NB4 (cell line): ENCODE results near the gene NT5DC3.
A peak's percentile ranks its signal among the peaks of the same experiment; 100 is the strongest.

ENCODE experiments used
- DNase-seq: peaks from one replicate; pipeline ENCODE4 v3.0.0; 2010; ENCODE audit warnings: low read depth
- H3K4me3 ChIP-seq: one replicate; pipeline ENCODE4 v1.5.1; 2011; ENCODE audit warnings: mild to moderate bottlenecking, low read depth, low read length, moderate library complexity
- CTCF ChIP-seq: IDR thresholded peaks from one replicate; pipeline ENCODE4 v1.5.1; 2012; ENCODE audit warnings: low read depth, low read length
- MAX ChIP-seq: IDR thresholded peaks from 2 replicates; pipeline ENCODE4 v1.6.1; 2011; ENCODE audit warnings: low read depth, low read length
- MYC ChIP-seq: IDR thresholded peaks from 2 replicates; pipeline ENCODE4 v1.6.1; 2011; ENCODE audit warnings: low read depth, low read length
- POLR2A ChIP-seq: IDR thresholded peaks from 2 replicates; pipeline ENCODE4 v1.6.1; 2011; ENCODE audit warnings: mild to moderate bottlenecking; ENCODE audit not compliant: insufficient read length; ENCODE audit errors: extremely low read depth

Gene NT5DC3

GRCh38 chr12:103882861-103883596 is 42.0 kb upstream of the NT5DC3 start:
- TF ChIP-seq MYC, result no peak
- TF ChIP-seq MAX, result no peak
- TF ChIP-seq CTCF, result no peak
- no peak for TF ChIP-seq POLR2A
- no peak overlapping the region for H3K4me3 ChIP-seq
- peak; percentile 52 for DNase-seq

DNA sequence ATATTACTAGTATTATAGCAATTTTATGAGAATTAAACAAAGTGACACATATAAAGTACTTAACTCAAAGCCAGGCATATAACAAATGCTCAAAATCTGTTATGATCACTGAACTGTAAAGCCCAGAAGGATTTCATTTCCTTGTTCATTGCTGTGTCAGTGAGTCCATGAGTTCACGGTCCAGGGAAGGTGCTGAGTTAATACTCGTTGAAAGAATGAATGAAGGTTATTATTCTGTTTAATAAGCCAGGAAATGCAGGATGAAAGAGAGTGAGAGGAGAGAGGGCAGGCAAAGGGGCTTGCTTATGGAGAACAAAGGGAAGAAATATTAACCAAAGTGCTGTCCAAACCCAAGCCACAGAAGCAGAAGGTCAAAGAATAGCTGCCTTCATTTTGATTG is 40.2 kb upstream of the NT5DC3 start:
- DNase-seq, result no peak
- no peak overlapping the region for H3K4me3 ChIP-seq
- TF ChIP-seq MYC (no peak), CTCF (no peak), POLR2A (no peak), MAX (no peak)

DNA sequence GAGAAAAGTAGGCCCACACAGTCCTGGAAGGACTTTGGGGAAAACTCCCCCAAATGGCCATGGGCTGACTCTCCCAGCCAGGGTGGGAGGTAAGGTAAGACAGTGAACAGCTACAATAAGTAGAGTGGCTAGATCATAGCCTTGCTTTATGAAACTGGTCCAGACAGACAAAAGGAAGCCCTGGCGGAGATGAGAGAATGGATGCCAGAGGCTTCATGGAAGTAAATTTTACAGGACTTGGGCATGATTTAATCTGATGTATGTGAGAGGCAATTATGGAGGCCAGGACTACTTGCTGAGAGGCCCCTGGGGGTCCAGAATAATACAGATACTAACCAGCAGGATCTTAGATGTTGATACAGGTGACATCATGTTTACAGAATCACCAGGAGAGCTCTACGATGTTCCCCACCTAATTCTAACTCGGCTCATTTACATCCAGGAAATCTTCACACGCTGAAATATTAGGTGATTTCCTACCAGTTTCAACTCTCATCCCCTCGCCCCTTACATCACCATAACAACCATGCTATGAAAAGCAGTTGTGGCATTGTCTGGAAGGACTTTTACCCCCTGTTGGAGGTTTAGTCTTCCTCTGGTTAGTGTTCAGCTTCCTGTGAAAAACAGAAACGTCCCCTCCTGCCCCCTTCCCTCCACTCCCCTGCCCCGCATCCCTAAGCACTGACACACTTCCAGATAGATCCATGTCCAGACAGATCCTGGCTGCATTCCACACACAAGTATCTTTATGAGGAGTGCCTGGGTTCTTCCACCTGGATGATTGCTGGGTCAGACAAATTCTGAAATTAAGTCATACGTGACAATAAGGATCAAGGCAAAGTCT is 39.5 kb upstream of the NT5DC3 start:
- TF ChIP-seq MAX (no peak), POLR2A (no peak), CTCF (no peak), MYC (no peak)
- H3K4me3 ChIP-seq, result no peak overlapping the region
- no peak for DNase-seq

DNA sequence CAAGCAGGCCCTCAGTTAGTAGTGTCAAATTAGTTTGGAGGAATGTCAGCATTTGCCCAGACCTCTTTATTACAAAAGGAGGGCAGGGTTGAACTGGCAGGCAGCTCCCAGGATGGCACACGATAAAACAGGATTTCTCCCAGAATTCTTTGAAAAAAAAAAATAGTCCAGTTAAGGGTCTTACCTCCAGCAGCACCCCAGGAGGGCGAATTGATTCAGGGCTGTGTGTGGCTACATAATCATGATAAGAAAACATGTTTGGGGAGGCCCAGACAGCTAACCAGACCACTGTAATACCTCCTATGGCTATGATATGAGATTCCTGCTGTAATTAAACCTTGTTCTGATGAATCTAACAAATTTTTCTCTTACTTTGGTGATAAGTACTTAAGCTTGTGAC is 38.8 kb upstream of the NT5DC3 start:
- no peak overlapping the region for H3K4me3 ChIP-seq
- TF ChIP-seq MYC (no peak), CTCF (no peak), MAX (no peak)
- no peak for DNase-seq

GRCh38 chr12:103879048-103879692 is 38.1 kb upstream of the NT5DC3 start:
- H3K4me3 ChIP-seq, result no peak overlapping the region
- TF ChIP-seq POLR2A (no peak), MAX (no peak), MYC (no peak), CTCF (no peak)
- DNase-seq, result no peak
